Panc1 (cell line): ENCODE data around the gene NSD2. TPM values are rescaled to one million over a fixed set of nuclear protein-coding genes. Genes with fewer than 3 reads are reported as not detected.

Experiments
- ATAC-seq: fragments of 200-7000 bp; cut with Tn5 transposase; 2 replicates; pipeline ENCODE4 v1.9.1; 2020; ENCODE audit warnings: mild to moderate bottlenecking, moderate library complexity
- BruUV-seq: library from RNA; stranded (reverse); fragments of 400-500 nt; replicated peaks from 2 replicates; lab custom pipeline; 2021; lab: Mats Ljungman, UMichigan
- CTCF ChIA-PET: fragments of 300-600 bp; sonication (Branson Sonifier 250); formaldehyde crosslinking; loops from one replicate; lab custom pipeline; 2022; ENCODE audit warnings: antibody characterized with exemption; lab: Charles Lee
- POLR2A ChIA-PET: fragments of 300-600 bp; sonication (Branson Sonifier 250); formaldehyde crosslinking; loops from one replicate; lab custom pipeline; 2022; ENCODE audit warnings: antibody characterized with exemption; lab: Charles Lee
- DNase-seq: peaks from one replicate; pipeline ENCODE4 v3.0.0-alpha.2; 2010; ENCODE audit warnings: low read depth, low spot score
- H3K27ac ChIP-seq: 2 replicates; pipeline ENCODE4 v1.5.1; 2011; ENCODE audit warnings: mild to moderate bottlenecking, low read length, inconsistent platforms
- H3K27me3 ChIP-seq: fragments of 200-500 bp; sonication (Bioruptor generic); 2 replicates; pipeline ENCODE4 v1.6.0; 2014; ENCODE audit warnings: low read length, inconsistent platforms; ENCODE audit not compliant: control insufficient read depth, insufficient read depth
- H3K36me3 ChIP-seq: fragments of 200-500 bp; sonication (Bioruptor generic); 2 replicates; pipeline ENCODE4 v1.5.1; 2014; ENCODE audit warnings: inconsistent platforms, mild to moderate bottlenecking, low read length, moderate library complexity; ENCODE audit not compliant: control insufficient read depth, insufficient read depth
- H3K4me1 ChIP-seq: 2 replicates; pipeline ENCODE4 v1.5.1; 2011; ENCODE audit warnings: inconsistent platforms, mild to moderate bottlenecking, low read length, moderate library complexity; ENCODE audit not compliant: control insufficient read depth, insufficient read depth
- H3K4me3 ChIP-seq, 2 experiments: 2 replicates each; pipeline ENCODE4 v1.5.1; 2011 to 2012; ENCODE audit warnings: low read depth in 2 of 2, low read length in 2 of 2, mild to moderate bottlenecking in 2 of 2, inconsistent platforms in 1 of 2, moderate library complexity in 1 of 2
- H3K9me3 ChIP-seq: fragments of 200-500 bp; sonication (Bioruptor generic); 2 replicates; pipeline ENCODE4 v1.5.1; 2014; ENCODE audit warnings: low read depth, mild to moderate bottlenecking, inconsistent platforms, low read length, moderate library complexity; ENCODE audit not compliant: control insufficient read depth, insufficient read depth
- POLR2AphosphoS5 ChIP-seq: IDR thresholded peaks from 2 replicates; pipeline ENCODE4 v1.6.1; 2012; ENCODE audit warnings: mild to moderate bottlenecking, low read depth, low read length, moderate library complexity
- SIN3A ChIP-seq: IDR thresholded peaks from 2 replicates; pipeline ENCODE4 v1.6.1; 2012; ENCODE audit warnings: low read depth, mild to moderate bottlenecking, low read length, moderate library complexity, borderline replicate concordance; ENCODE audit not compliant: insufficient read depth
- TCF7L2 ChIP-seq: IDR thresholded peaks from 2 replicates; pipeline ENCODE4 v1.6.1; 2011; ENCODE audit warnings: mild to moderate bottlenecking, low read depth, low read length, inconsistent platforms
- in situ Hi-C: cut with HindIII; loops from 2 replicates; pipeline ENCODE4 v1.10.0; 2016; ENCODE audit warnings: low sequenced_read_pairs, low pct_unique_long_range_greater_than_20kb
- intact Hi-C: fragments of 100-400 bp; cut with micrococcal nuclease; formaldehyde crosslinking; loops from one replicate; pipeline ENCODE4 v1.10.0; 2022; ENCODE audit not compliant: unreplicated experiment
- total RNA-seq: library from RNA; stranded (reverse); gene quantifications from one replicate; pipeline ENCODE4 v1.2.1, GENCODE V29; 2021; ENCODE audit not compliant: unreplicated experiment
- TF ChIP-seq, protein P1 (sequence below), 2 experiments: IDR thresholded peaks; 2 replicates each; pipeline ENCODE4 v1.6.1; 2011 to 2012; ENCODE audit warnings: low read depth in 2 of 2, control low read depth in 1 of 2, low read length in 1 of 2, mild to moderate bottlenecking in 1 of 2, moderate library complexity in 1 of 2; ENCODE audit not compliant: insufficient read depth in 1 of 2
- TF ChIP-seq, protein P2 (sequence below): fragments of 450-650 bp; IDR thresholded peaks from 2 replicates; pipeline ENCODE4 v1.5.1; 2017; ENCODE audit warnings: mild to moderate bottlenecking

NSD2 gene
- total RNA-seq, 1 experiment from 2014 or later = 116 TPM

DNA sequence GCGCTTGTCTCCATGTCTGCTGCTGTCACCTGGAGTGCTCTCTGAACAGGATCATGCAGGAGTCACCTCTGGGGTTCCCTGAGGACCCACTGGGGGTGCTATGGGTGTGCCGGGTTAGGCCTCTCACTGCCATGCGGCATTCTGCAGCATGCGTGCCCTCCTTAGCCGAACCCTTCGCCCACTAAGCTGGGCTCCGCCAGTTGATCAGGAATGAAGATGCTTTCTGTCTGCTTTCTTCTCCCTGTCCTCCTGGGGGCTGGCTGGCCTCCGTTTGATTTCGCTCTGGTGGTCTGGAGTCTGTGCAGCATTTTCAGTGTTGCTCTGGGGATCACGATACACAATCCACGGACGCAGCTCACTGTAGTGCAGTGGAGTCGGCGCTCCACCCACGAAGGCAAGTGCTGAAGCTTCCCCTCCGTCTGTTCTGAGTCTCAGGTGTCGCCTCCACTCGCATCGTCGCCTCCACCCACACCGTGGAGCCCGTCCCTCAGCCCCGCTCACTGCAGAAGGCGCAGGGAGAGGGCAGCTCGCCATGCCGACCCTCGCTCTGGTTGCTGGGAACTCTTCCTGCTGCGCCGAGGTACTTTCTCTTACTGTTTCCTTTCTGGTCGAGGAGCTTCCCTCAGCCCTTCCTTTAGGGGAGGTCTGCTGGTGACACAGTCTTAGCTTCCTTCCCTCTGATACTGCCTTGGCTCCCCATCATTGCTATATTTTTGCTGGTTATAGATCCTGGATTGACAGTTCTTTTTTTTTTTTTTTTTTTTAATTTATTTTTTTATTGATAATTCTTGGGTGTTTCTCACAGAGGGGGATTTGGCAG is 44.5 kb upstream of the NSD2 start:
- in situ Hi-C loops (no loop called here), intact Hi-C loops (no loop called here)
- no peaks in the 10 kb centered on the region for H3K36me3 ChIP-seq
- POLR2A ChIA-PET = no interaction called here
- ATAC-seq (no peak), DNase-seq (no peak)
- no TSS peak for BruUV-seq
- H3K27me3 ChIP-seq = no peaks in the 10 kb centered on the region
- TF ChIP-seq TCF7L2 (no peak), SIN3A (no peak), POLR2AphosphoS5 (no peak)
- TF ChIP-seq, protein P1, sequence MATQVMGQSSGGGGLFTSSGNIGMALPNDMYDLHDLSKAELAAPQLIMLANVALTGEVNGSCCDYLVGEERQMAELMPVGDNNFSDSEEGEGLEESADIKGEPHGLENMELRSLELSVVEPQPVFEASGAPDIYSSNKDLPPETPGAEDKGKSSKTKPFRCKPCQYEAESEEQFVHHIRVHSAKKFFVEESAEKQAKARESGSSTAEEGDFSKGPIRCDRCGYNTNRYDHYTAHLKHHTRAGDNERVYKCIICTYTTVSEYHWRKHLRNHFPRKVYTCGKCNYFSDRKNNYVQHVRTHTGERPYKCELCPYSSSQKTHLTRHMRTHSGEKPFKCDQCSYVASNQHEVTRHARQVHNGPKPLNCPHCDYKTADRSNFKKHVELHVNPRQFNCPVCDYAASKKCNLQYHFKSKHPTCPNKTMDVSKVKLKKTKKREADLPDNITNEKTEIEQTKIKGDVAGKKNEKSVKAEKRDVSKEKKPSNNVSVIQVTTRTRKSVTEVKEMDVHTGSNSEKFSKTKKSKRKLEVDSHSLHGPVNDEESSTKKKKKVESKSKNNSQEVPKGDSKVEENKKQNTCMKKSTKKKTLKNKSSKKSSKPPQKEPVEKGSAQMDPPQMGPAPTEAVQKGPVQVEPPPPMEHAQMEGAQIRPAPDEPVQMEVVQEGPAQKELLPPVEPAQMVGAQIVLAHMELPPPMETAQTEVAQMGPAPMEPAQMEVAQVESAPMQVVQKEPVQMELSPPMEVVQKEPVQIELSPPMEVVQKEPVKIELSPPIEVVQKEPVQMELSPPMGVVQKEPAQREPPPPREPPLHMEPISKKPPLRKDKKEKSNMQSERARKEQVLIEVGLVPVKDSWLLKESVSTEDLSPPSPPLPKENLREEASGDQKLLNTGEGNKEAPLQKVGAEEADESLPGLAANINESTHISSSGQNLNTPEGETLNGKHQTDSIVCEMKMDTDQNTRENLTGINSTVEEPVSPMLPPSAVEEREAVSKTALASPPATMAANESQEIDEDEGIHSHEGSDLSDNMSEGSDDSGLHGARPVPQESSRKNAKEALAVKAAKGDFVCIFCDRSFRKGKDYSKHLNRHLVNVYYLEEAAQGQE (IDR thresholded peaks at IDR 0.05; ENCODE audit: insufficient read depth in 1 of 2, low read depth in 2 of 2, low read length in 1 of 2) = no peak
- TF ChIP-seq, protein P2, sequence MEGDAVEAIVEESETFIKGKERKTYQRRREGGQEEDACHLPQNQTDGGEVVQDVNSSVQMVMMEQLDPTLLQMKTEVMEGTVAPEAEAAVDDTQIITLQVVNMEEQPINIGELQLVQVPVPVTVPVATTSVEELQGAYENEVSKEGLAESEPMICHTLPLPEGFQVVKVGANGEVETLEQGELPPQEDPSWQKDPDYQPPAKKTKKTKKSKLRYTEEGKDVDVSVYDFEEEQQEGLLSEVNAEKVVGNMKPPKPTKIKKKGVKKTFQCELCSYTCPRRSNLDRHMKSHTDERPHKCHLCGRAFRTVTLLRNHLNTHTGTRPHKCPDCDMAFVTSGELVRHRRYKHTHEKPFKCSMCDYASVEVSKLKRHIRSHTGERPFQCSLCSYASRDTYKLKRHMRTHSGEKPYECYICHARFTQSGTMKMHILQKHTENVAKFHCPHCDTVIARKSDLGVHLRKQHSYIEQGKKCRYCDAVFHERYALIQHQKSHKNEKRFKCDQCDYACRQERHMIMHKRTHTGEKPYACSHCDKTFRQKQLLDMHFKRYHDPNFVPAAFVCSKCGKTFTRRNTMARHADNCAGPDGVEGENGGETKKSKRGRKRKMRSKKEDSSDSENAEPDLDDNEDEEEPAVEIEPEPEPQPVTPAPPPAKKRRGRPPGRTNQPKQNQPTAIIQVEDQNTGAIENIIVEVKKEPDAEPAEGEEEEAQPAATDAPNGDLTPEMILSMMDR = no peak
- no peak overlapping the region for H3K27ac ChIP-seq
- CTCF ChIA-PET = interaction anchor here (0.6 kb wide), 1 partner anchor 363 kb away, joined by 4 read pairs; no protein-coding TSS in a partner anchor
- H3K4me3 ChIP-seq = no peak overlapping the region
- no peaks in the 10 kb centered on the region for H3K4me1 ChIP-seq
- H3K9me3 ChIP-seq = no peaks in the 10 kb centered on the region

DNA sequence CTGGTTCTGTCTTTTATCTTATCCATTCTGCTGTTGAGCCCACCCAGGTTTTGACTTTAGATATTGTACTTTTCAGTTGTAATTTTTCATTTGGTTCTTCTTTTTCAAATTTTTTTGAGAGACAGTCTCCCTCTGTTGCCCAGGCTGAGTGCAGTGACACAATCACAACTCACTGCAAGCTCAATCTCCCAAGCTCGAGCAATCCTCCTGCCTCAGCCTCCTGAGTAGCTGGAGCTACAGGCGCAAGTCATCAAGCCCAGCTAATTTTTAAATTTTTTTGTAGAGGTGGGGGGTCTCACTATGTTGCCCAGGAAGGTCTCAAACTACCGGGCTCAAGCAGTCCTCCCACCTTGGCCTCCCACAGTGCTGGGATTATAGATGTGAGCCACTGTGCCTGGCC is 41.0 kb upstream of the NSD2 start:
- no peaks in the 10 kb centered on the region for H3K36me3 ChIP-seq
- H3K27ac ChIP-seq = no peak overlapping the region
- H3K4me3 ChIP-seq = no peak overlapping the region
- ATAC-seq = no peak
- POLR2A ChIA-PET = no interaction called here
- CTCF ChIA-PET = no interaction called here
- no peaks in the 10 kb centered on the region for H3K27me3 ChIP-seq
- TF ChIP-seq TCF7L2 = no peak
- TF ChIP-seq, protein P1 (IDR thresholded peaks at IDR 0.05; ENCODE audit: insufficient read depth in 1 of 2, low read depth in 2 of 2, low read length in 1 of 2) = no peak
- in situ Hi-C loops = no loop called here
- intact Hi-C loops = no loop called here
- BruUV-seq = no TSS peak
- no peaks in the 10 kb centered on the region for H3K9me3 ChIP-seq
- no peak for DNase-seq
- no peaks in the 10 kb centered on the region for H3K4me1 ChIP-seq
